RPMI7951 (cell line): Measurements from ENCODE around the gene BMP15. TPM values are rescaled to one million over a fixed set of nuclear protein-coding genes. Genes with fewer than 3 reads are reported as not detected.

Experiments used
- total RNA-seq: library from RNA; depleted of rRNA; stranded (reverse); fragments of >200 nt; shearing (Covaris generic); gene quantifications from 2 replicates; pipeline ENCODE4 v1.2.3, GENCODE V29; 2014; rRNA removed

Gene BMP15
- total RNA-seq, 1 experiment from 2014 or later: not detected

Other genes starting within 250 kb of the BMP15 start
- gene SHROOM4, start 96.5 kb upstream of the BMP15 start, total RNA-seq: 0.29 and 0.36 TPM in 2 replicates